Measurements from ENCODE around the gene TNNC2.
"Not testable (repeated sequence)": the region's sequence is repeated elsewhere in the genome, so short reads cannot be mapped to it uniquely, and the experiment has no call there.

TNNC2 gene

GRCh38 chr20:45835825-45836224, 8.7 kb upstream of the TNNC2 start:
- no peak for TF ChIP-seq CTCF (conservative IDR thresholded peaks at IDR 0.05)
- H3K27ac ChIP-seq: no peak overlapping the region

- H3K27ac ChIP-seq: no peak overlapping the region
- no peak for TF ChIP-seq CTCF (conservative IDR thresholded peaks at IDR 0.05)
These were observed 8.2 kb upstream of the TNNC2 start for GRCh38 chr20:45835329-45835765.

- TF ChIP-seq CTCF (conservative IDR thresholded peaks at IDR 0.05): no peak
- H3K27ac ChIP-seq: peak overlapping the region; percentile 83; the same call in 1 of the 2 replicates
These were observed 7.7 kb upstream of the TNNC2 start for GRCh38 chr20:45834797-45835161.

GRCh38 chr20:45833883-45834796, 7.0 kb upstream of the TNNC2 start:
- no peak for TF ChIP-seq CTCF (conservative IDR thresholded peaks at IDR 0.05)
- peak overlapping the region; percentile 83 for H3K27ac ChIP-seq

- H3K27ac ChIP-seq: peak within 1 kb of the TSS; percentile 83
- no peak for TF ChIP-seq CTCF (conservative IDR thresholded peaks at IDR 0.05)
These were observed 6.1 kb upstream of the TNNC2 start, which contains the start of gene SNX21 for GRCh38 chr20:45833030-45833882. Gene SNX21, plus strand, starts transcription at chr20:45833799. Its CDS starts 121 bp downstream, at chr20:45833920.

- peak overlapping the region; percentile 83 for H3K27ac ChIP-seq
- TF ChIP-seq CTCF (conservative IDR thresholded peaks at IDR 0.05): no peak
These were observed 5.5 kb upstream of the TNNC2 start for GRCh38 chr20:45832619-45833018.

- H3K27ac ChIP-seq: not testable (repeated sequence)
These were observed 2.6 kb upstream of the TNNC2 start for GRCh38 chr20:45829673-45830106.

All from VCaP (cell line).